ENCODE measurements around the gene ABCC8. TPM values are rescaled to one million over a fixed set of nuclear protein-coding genes. Genes with fewer than 3 reads are reported as not detected.

Gene ABCC8
- total RNA-seq, 2 donors from 2014 or later, result not detected

DNA sequence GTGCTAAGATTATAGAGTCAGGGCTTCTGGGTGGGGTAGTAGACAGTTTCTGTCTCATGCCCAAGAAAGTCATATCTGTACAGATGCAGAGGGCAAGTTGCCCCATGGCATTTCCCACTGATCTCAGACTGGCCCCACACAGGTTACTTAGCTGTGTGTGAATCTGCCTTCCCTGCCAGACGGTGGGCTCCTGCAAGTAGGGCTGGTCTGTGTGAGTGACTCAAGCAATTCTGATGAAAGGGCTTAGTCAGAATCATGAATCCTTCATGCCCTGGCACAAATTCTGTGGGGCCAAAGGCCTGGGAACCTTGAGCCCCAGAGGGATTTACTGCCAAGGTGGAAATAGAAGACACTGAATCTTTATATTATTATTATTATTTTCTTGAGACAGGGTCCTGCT lies 37.2 kb upstream of the ABCC8 start:
- DNase-seq (peak; percentile 15 to 30), ATAC-seq (replicated peaks in 1 of 2) (peak; percentile 93 to 94)
- Mint-ChIP-seq H3K4me1 (ENCODE audit: low read depth) (peaks cover 9% of the 10 kb centered on the region), H3K27ac (no peak overlapping the region), H3K36me3 (ENCODE audit: insufficient read depth in 2 of 2) (no peaks in the 10 kb centered on the region), H3K27me3 (ENCODE audit: low read depth) (peaks cover 19% of the 10 kb centered on the region), H3K4me3 (no peak overlapping the region), H3K9me3 (no peaks in the 10 kb centered on the region)

DNA sequence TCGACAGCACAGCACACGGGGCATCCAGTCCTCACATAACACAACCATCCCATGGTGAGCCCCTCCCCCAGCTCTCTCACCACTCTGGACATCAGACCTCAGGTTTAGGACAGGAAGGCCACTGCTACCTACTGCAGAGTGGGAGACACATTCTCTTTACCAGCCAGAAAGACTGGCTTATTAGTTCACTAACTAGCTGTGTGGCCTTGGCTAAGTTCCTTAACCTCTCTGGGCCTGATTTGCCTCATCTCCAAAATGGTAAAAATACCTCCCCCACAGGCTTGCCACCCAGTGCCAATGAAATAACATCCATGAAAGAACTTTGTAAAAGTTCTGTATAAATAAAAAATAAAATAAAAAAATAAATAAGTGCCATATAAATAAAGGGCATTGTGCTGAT lies 35.5 kb upstream of the ABCC8 start:
- Mint-ChIP-seq H3K4me3 (no peak overlapping the region), H3K27ac (no peak overlapping the region), H3K4me1 (ENCODE audit: low read depth) (peaks cover 9% of the 10 kb centered on the region), H3K27me3 (ENCODE audit: low read depth) (peaks cover 18% of the 10 kb centered on the region), H3K36me3 (ENCODE audit: insufficient read depth in 2 of 2) (no peaks in the 10 kb centered on the region), H3K9me3 (no peaks in the 10 kb centered on the region)
- DNase-seq (no peak), ATAC-seq (replicated peaks in 1 of 2) (no peak)

DNA sequence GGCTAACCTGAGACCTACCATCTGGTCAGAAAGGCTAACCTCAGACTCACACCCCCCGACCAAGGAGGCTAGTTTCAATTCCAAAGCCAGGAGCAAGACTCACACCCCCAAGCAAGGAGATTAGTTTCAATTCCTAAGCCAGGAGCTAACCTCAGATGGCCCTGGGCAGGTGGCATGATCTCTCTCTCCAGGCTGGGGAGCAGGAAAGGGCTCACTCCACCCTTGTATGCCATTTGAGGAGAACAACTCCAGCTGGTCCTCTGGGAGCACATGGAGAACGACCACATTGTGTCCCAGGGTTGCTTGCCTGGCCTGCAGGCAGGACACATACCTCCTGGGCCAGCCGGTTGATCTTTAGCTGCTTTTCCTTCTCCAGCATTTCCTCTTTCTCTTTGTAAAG lies 34.9 kb upstream of the ABCC8 start:
- Mint-ChIP-seq H3K36me3 (ENCODE audit: insufficient read depth in 2 of 2) (no peaks in the 10 kb centered on the region), H3K4me3 (no peak overlapping the region), H3K27ac (no peak overlapping the region), H3K27me3 (ENCODE audit: low read depth) (peaks cover 18% of the 10 kb centered on the region), H3K9me3 (no peaks in the 10 kb centered on the region), H3K4me1 (ENCODE audit: low read depth) (peaks cover 9% of the 10 kb centered on the region)
- ATAC-seq (replicated peaks in 1 of 2) (no peak), DNase-seq (no peak)

DNA sequence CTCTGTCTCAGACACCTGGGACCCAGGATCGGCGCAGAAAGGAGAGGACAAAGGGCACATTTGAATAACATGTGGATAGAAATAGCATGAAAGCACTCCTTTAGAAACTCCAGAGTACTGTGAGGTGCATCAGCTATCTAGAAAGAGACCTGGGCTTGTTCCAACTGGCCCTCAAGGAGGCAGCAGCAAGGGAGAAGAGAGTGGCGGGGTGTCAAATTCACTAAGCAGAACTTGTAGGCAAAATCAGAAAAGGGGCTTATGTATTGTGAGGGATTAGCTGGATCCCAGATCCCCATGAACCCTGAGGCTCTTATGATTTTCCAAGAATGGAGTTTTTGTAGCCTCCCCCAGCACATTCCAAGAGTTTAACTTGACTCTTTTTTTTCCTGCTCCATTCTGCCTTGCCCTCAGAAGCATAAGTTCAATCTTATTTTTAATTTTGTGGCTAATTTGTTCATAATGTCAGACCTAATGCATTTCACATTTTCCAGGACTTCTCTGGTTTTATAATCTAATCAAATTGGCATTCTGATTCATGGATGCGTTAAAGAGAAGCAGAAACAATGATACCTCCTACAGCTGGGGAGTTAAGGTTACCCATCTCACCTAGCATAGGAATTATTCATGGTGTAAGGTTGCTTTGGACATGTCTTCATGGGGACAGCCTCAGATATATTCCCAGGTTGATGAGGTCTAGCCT lies 34.0 kb upstream of the ABCC8 start:
- DNase-seq (no peak), ATAC-seq (replicated peaks in 1 of 2) (no peak)
- H3K4me3 Mint-ChIP-seq, result no peak overlapping the region
- H3K27me3 Mint-ChIP-seq (ENCODE audit: low read depth), result peaks cover 21% of the 10 kb centered on the region
- H3K9me3 Mint-ChIP-seq, result no peaks in the 10 kb centered on the region
- no peak overlapping the region for H3K27ac Mint-ChIP-seq
- peaks cover 9% of the 10 kb centered on the region for H3K4me1 Mint-ChIP-seq (ENCODE audit: low read depth)
- H3K36me3 Mint-ChIP-seq (ENCODE audit: insufficient read depth in 2 of 2), result no peaks in the 10 kb centered on the region

DNA sequence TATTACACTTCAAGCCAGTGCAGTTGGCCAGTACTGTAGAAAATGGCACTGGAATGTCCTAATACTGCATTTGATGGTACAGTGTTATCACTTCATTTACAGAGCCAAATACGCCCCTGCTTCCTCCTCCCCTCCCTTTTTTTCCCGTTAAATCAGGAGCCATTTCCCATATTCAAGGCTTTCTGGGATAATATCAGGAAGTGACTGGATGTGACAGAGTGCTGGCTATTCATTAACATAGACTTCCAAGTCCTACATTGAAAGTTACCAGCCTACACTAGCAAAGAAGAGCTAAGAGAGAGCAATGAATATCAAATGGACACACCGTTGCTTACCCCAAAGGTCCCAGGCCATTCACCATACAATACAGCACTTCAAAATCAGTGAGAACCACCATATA lies 32.1 kb upstream of the ABCC8 start:
- H3K4me1 Mint-ChIP-seq (ENCODE audit: low read depth), result peaks cover 9% of the 10 kb centered on the region
- H3K4me3 Mint-ChIP-seq, result no peak overlapping the region
- H3K27ac Mint-ChIP-seq, result no peak overlapping the region
- DNase-seq (no peak), ATAC-seq (replicated peaks in 1 of 2) (no peak)
- peaks cover 14% of the 10 kb centered on the region for H3K27me3 Mint-ChIP-seq (ENCODE audit: low read depth)
- H3K36me3 Mint-ChIP-seq (ENCODE audit: insufficient read depth in 2 of 2), result no peaks in the 10 kb centered on the region
- no peaks in the 10 kb centered on the region for H3K9me3 Mint-ChIP-seq

DNA sequence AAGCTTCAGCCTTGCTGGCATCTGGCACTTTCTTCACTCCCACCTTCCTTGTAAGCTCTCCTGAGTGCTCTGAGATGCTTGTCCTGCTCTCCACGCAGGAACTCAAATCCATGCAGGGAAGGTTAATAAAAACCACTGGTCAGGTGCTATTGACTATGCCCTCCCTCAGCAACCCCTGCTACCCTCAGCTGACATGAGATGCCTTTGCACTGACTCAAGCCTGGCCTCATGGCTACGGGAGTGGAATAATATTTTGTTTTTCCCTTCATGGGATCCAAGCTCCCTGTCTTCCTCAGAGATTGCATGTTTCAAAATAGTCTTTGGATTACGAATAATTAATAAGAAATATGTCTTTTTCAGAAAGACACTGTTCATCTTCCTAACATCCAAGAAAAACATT lies 31.7 kb upstream of the ABCC8 start:
- Mint-ChIP-seq H3K9me3 (no peaks in the 10 kb centered on the region), H3K4me1 (ENCODE audit: low read depth) (peaks cover 4% of the 10 kb centered on the region), H3K27ac (no peak overlapping the region), H3K27me3 (ENCODE audit: low read depth) (peaks cover 14% of the 10 kb centered on the region), H3K36me3 (ENCODE audit: insufficient read depth in 2 of 2) (no peaks in the 10 kb centered on the region), H3K4me3 (no peak overlapping the region)
- DNase-seq (no peak), ATAC-seq (replicated peaks in 1 of 2) (no peak)

DNA sequence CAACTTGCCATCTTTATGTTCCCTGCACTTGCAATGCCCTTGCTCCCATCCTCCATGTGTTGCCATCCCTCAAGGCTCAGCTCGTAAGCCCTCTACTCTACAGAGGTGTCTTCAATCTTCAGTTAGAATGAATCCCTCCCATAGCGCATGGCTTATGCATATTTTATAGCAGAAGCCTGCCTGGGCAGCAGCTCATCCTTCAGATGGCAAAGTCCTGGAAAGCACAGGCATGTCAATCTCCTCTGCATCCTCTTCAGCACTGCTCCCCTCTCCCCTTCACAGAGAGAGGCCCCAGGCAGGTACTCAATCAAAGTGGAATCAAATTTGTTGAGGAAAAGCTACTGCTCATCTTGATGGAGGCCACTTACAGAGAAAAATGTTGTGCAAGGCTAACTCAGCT lies 31.1 kb upstream of the ABCC8 start:
- no peak for DNase-seq
- Mint-ChIP-seq H3K27me3 (ENCODE audit: low read depth) (peaks cover 10% of the 10 kb centered on the region), H3K36me3 (ENCODE audit: insufficient read depth in 2 of 2) (no peaks in the 10 kb centered on the region), H3K9me3 (no peaks in the 10 kb centered on the region), H3K4me1 (ENCODE audit: low read depth) (no peaks in the 10 kb centered on the region), H3K4me3 (no peak overlapping the region), H3K27ac (no peak overlapping the region)
- ATAC-seq (replicated peaks in 1 of 2), result no peak

DNA sequence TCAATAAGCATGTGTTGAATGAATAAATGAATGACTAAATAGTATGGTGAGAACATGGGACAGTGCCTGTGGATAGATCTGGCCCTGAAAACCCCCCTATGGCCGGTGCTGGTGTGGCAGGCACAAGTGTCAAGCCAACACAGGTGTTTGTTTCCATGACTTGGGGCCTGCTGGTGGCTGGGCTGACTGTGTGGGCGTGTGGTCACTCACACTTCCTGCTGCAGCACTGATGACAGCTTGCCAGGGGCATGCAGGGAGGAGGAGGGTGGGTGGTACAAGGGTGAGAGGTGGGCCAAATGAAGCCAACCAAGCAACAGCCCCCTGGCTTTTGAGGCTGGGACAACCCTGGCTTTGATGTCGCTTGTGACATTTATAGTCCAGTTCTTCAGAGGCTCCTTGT lies 30.3 kb upstream of the ABCC8 start:
- peaks cover 6% of the 10 kb centered on the region for H3K27me3 Mint-ChIP-seq (ENCODE audit: low read depth)
- no peaks in the 10 kb centered on the region for H3K36me3 Mint-ChIP-seq (ENCODE audit: insufficient read depth in 2 of 2)
- DNase-seq (no peak), ATAC-seq (replicated peaks in 1 of 2) (no peak)
- no peak overlapping the region for H3K27ac Mint-ChIP-seq
- H3K4me3 Mint-ChIP-seq, result no peak overlapping the region
- H3K4me1 Mint-ChIP-seq (ENCODE audit: low read depth), result no peaks in the 10 kb centered on the region
- no peaks in the 10 kb centered on the region for H3K9me3 Mint-ChIP-seq

DNA sequence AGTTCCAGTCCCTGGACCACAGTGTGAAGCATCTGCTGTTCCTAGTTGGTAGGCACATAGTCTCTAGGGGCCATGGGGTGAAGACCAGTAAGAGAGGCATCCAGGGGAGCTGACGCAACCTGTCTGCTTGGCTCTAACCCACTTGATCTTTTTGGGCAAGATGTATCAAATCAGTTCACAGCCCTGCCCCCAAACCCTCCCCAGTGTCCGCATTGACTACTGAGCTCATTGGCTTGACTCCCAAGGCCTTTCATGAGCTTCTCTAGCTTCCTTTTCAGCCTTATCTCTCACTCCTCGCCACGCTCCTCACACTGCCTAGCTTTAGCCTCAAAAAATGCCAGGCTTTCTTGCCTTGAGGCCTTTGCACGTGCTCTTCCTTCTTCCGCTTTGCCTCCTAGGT lies 29.7 kb upstream of the ABCC8 start:
- H3K9me3 Mint-ChIP-seq, result no peaks in the 10 kb centered on the region
- DNase-seq (no peak), ATAC-seq (replicated peaks in 1 of 2) (no peak)
- H3K36me3 Mint-ChIP-seq (ENCODE audit: insufficient read depth in 2 of 2), result no peaks in the 10 kb centered on the region
- no peaks in the 10 kb centered on the region for H3K4me1 Mint-ChIP-seq (ENCODE audit: low read depth)
- H3K4me3 Mint-ChIP-seq, result no peak overlapping the region
- no peak overlapping the region for H3K27ac Mint-ChIP-seq
- peaks cover 6% of the 10 kb centered on the region for H3K27me3 Mint-ChIP-seq (ENCODE audit: low read depth)

DNA sequence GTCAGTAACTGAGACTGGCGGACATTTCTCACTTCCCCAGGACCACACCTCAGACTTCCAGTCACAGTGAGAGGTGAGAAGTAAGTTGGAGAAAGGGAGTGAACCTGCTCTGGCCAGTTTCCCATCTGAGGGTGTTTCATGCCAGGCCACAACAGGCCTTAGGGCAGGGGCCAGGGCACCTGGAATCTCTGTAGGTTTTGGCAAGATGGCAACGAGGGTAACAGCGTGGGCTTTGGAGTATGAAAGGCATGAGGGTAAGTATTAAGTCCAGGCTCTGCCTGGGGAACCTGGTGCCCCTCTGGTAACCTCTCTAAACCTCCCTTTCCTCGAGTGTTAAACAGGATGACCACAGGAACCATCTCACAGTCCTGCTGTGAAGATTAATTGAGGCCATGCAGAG lies 28.5 kb upstream of the ABCC8 start:
- H3K27me3 Mint-ChIP-seq (ENCODE audit: low read depth), result peaks cover 6% of the 10 kb centered on the region
- no peaks in the 10 kb centered on the region for H3K9me3 Mint-ChIP-seq
- no peaks in the 10 kb centered on the region for H3K4me1 Mint-ChIP-seq (ENCODE audit: low read depth)
- no peaks in the 10 kb centered on the region for H3K36me3 Mint-ChIP-seq (ENCODE audit: insufficient read depth in 2 of 2)
- DNase-seq (no peak), ATAC-seq (replicated peaks in 1 of 2) (no peak)
- H3K27ac Mint-ChIP-seq, result no peak overlapping the region
- H3K4me3 Mint-ChIP-seq, result no peak overlapping the region

DNA sequence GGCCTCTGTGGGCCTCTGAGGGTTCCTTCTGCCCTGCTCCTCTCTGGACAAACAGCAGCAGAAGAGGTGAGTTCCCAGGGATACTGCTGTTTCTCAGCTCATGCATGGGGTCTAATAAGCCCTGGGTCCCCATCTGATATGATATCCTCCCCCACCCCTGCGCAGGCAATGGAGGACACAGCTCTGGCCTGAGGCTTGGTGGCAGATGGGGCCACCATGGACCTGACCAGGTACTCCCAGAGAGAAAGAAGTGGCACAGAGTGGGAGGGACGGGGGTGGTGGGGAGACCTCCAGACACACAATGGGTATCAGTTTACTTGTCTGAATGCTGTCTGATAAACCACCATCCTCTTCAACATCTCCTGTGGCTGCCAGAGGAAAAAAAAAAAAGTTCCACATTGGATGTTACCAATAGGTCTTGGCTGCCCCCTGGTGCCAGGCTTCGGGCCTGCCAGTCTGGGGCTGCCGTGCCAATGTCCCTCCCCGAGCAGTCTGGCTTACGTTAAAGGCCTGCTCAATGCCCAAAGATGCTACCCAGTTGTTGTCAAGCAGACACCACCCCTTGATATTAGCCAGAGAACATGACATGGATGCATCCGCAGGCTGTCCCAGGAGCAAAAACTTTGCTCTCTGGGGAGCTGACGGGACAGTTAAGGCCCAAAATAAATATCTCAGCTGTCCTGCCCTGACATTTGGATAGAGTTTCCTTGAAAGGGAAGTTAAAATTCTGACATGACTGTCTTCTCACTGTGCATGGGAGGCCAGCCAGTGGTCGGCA lies 27.9 kb upstream of the ABCC8 start:
- Mint-ChIP-seq H3K27ac (no peak overlapping the region), H3K4me1 (ENCODE audit: low read depth) (no peaks in the 10 kb centered on the region), H3K27me3 (ENCODE audit: low read depth) (peaks cover 6% of the 10 kb centered on the region), H3K36me3 (ENCODE audit: insufficient read depth in 2 of 2) (no peaks in the 10 kb centered on the region), H3K4me3 (no peak overlapping the region), H3K9me3 (no peaks in the 10 kb centered on the region)
- ATAC-seq (replicated peaks in 1 of 2), result peak; percentile 78 to 81
- DNase-seq, result peak; percentile 82 to 83

DNA sequence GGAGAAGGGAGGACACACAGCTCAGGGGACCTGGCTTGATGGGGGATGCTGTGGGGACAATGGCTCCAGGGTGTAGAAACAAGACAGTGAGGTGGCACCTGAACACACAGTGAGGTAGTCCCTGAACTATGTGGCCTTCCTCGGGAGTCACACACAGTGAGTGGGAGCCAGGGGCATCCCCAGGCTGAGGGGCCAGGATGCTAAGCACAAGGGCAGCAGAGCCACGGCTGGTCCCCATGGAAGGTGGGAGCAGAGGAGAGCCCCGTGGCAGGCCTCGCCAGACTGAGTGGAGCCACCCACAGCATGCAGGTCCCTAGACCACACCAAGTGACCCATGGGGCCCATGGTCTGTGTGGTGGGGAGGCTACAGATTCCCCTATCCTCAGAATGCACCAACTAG lies 26.0 kb upstream of the ABCC8 start:
- no peak for ATAC-seq (replicated peaks in 1 of 2)
- no peaks in the 10 kb centered on the region for H3K36me3 Mint-ChIP-seq (ENCODE audit: insufficient read depth in 2 of 2)
- H3K9me3 Mint-ChIP-seq, result no peaks in the 10 kb centered on the region
- no peak for DNase-seq
- peaks cover 6% of the 10 kb centered on the region for H3K27me3 Mint-ChIP-seq (ENCODE audit: low read depth)
- H3K4me1 Mint-ChIP-seq (ENCODE audit: low read depth), result no peaks in the 10 kb centered on the region
- no peak overlapping the region for H3K27ac Mint-ChIP-seq
- no peak overlapping the region for H3K4me3 Mint-ChIP-seq

DNA sequence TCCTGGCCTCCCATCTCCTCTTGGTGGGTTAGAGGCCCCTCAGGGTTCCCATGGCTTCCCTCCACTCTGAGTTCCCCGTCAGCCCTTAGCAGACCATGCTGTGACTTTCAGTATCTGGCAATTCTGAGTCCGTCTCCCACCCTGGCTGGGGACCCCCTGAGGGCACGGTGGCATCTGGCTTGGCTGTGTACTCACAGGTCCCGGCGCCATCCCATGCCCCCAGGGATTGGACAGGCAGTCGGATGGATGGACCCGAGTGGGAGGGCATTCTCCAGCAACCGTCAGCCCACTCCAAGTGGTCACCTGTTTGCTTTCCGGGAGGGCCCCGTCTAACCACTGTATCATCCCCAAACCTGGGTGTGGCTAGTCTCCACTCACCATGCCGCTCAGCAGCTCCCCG lies 24.0 kb upstream of the ABCC8 start:
- H3K4me3 Mint-ChIP-seq, result no peak overlapping the region
- no peaks in the 10 kb centered on the region for H3K9me3 Mint-ChIP-seq
- no peak for DNase-seq
- H3K36me3 Mint-ChIP-seq (ENCODE audit: insufficient read depth in 2 of 2), result no peaks in the 10 kb centered on the region
- no peaks in the 10 kb centered on the region for H3K27me3 Mint-ChIP-seq (ENCODE audit: low read depth)
- no peak for ATAC-seq (replicated peaks in 1 of 2)
- H3K4me1 Mint-ChIP-seq (ENCODE audit: low read depth), result no peaks in the 10 kb centered on the region
- H3K27ac Mint-ChIP-seq, result no peak overlapping the region

DNA sequence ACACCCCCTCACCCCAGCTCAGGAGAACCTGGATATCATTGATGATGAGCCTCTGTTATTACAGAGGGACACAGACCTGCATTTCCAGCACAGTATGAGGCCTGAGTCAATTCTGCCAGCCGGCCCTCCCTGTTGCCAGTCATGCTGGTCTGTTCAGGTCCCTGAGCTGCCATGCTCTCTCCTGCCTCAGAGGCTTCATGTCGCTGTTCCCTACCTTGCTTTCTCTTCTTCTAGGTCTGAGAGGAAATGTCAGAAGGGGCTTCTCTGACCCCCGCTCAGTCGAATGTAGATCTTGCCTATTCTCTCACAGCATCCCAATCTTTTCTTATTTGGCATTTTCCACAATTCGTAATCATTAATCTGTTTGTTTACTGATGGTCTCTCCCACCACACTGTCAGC lies 21.8 kb upstream of the ABCC8 start:
- Mint-ChIP-seq H3K36me3 (ENCODE audit: insufficient read depth in 2 of 2) (no peaks in the 10 kb centered on the region), H3K4me1 (ENCODE audit: low read depth) (no peaks in the 10 kb centered on the region), H3K27me3 (ENCODE audit: low read depth) (no peaks in the 10 kb centered on the region), H3K9me3 (no peaks in the 10 kb centered on the region), H3K4me3 (no peak overlapping the region), H3K27ac (no peak overlapping the region)
- DNase-seq (no peak), ATAC-seq (replicated peaks in 1 of 2) (no peak)

All from activated T-cell treated with anti-CD3 and anti-CD28 coated beads, Interleukin-2, amount 50 U/mL, for 72 hours (primary cell).